Effector memory CD4-positive, alpha-beta T cell (primary cell): ENCODE measurements around the gene TEDC2.
"Not testable (repeated sequence)": the region's sequence is repeated elsewhere in the genome, so short reads cannot be mapped to it uniquely, and the experiment has no call there.

Experiments
- DNase-seq, 3 donors: peaks; one replicate each; pipeline ENCODE4 v3.0.0-alpha.2; 2020
- H3K27ac ChIP-seq: 2 replicates; pipeline ENCODE4 v1.7.0; 2013; ENCODE audit warnings: mild to moderate bottlenecking, low read length, moderate library complexity; ENCODE audit not compliant: insufficient read depth, poor library complexity, severe bottlenecking
- H3K27me3 ChIP-seq: replicated peaks from 2 replicates; pipeline ENCODE4 v1.7.0; 2013; ENCODE audit warnings: mild to moderate bottlenecking, low read length; ENCODE audit not compliant: insufficient read depth, control insufficient read depth, poor library complexity, severe bottlenecking
- H3K36me3 ChIP-seq: 2 replicates; pipeline ENCODE4 v1.7.0; 2013; ENCODE audit warnings: mild to moderate bottlenecking, low read length, moderate library complexity; ENCODE audit not compliant: control insufficient read depth, insufficient read depth
- H3K4me1 ChIP-seq: 2 replicates; pipeline ENCODE4 v1.7.0; 2013; ENCODE audit warnings: low read length, mild to moderate bottlenecking; ENCODE audit not compliant: control insufficient read depth, insufficient read depth, poor library complexity, severe bottlenecking
- H3K4me3 ChIP-seq: 2 replicates; pipeline ENCODE4 v1.7.0; 2013; ENCODE audit warnings: low read length, low read depth, mild to moderate bottlenecking; ENCODE audit not compliant: insufficient read depth, poor library complexity, severe bottlenecking
- H3K9me3 ChIP-seq: 2 replicates; pipeline ENCODE4 v1.7.0; 2013; ENCODE audit warnings: mild to moderate bottlenecking, low read length, moderate library complexity; ENCODE audit not compliant: control insufficient read depth

The TEDC2 gene

GRCh38 chr16:2428051-2428783 lies 31.7 kb upstream of the TEDC2 start:
- H3K4me3 ChIP-seq: peak overlapping the region; percentile 85
- no peaks in the 10 kb centered on the region for H3K9me3 ChIP-seq
- H3K27me3 ChIP-seq: no peaks in the 10 kb centered on the region
- DNase-seq: no peak
- no peaks in the 10 kb centered on the region for H3K36me3 ChIP-seq
- H3K4me1 ChIP-seq: peaks cover 9% of the 10 kb centered on the region
- peak overlapping the region; percentile 42 for H3K27ac ChIP-seq

GRCh38 chr16:2428784-2429033 lies 31.2 kb upstream of the TEDC2 start:
- Histone ChIP-seq H3K4me1 (peaks cover 9% of the 10 kb centered on the region), H3K27me3 (no peaks in the 10 kb centered on the region), H3K27ac (peak overlapping the region; percentile 42), H3K36me3 (no peaks in the 10 kb centered on the region), H3K4me3 (peak overlapping the region; percentile 85), H3K9me3 (no peaks in the 10 kb centered on the region)
- no peak for DNase-seq

- no peaks in the 10 kb centered on the region for H3K27me3 ChIP-seq
- peak within 1 kb of the TSS; percentile 89 for H3K4me3 ChIP-seq
- no peaks in the 10 kb centered on the region for H3K9me3 ChIP-seq
- H3K4me1 ChIP-seq: peaks cover 9% of the 10 kb centered on the region
- peak; percentile 95 to 96 (median 96) for DNase-seq
- peak within 1 kb of the TSS; percentile 53 for H3K27ac ChIP-seq
- H3K36me3 ChIP-seq: no peaks in the 10 kb centered on the region
Observed at GRCh38 chr16:2429034-2429770, 30.7 kb upstream of the TEDC2 start, which contains the start of gene CCNF. CCNF (plus strand) TSS chr16:2429447; CDS start chr16:2429482, 35 bp downstream.

- DNase-seq: no peak
- H3K36me3 ChIP-seq: no peaks in the 10 kb centered on the region
- H3K27me3 ChIP-seq: no peaks in the 10 kb centered on the region
- peak overlapping the region; percentile 53 for H3K27ac ChIP-seq
- no peaks in the 10 kb centered on the region for H3K9me3 ChIP-seq
- peaks cover 9% of the 10 kb centered on the region for H3K4me1 ChIP-seq
- H3K4me3 ChIP-seq: peak overlapping the region; percentile 89
Observed at GRCh38 chr16:2429771-2430663, 29.9 kb upstream of the TEDC2 start.

- H3K27me3 ChIP-seq: no peaks in the 10 kb centered on the region
- H3K9me3 ChIP-seq: no peaks in the 10 kb centered on the region
- peaks cover 4% of the 10 kb centered on the region for H3K36me3 ChIP-seq
- H3K27ac ChIP-seq: no peak overlapping the region
- DNase-seq: no peak
- no peak overlapping the region for H3K4me3 ChIP-seq
- peaks cover 9% of the 10 kb centered on the region for H3K4me1 ChIP-seq
Observed at GRCh38 chr16:2432286-2432685, 27.6 kb upstream of the TEDC2 start.

- Histone ChIP-seq H3K4me3 (no peak overlapping the region), H3K36me3 (peaks cover 4% of the 10 kb centered on the region)
- DNase-seq: no peak
Observed at GRCh38 chr16:2432801-2433505, 27.0 kb upstream of the TEDC2 start.

GRCh38 chr16:2435236-2435635 lies 24.7 kb upstream of the TEDC2 start:
- not testable (repeated sequence) for H3K36me3 ChIP-seq, DNase-seq, H3K9me3 ChIP-seq, H3K27me3 ChIP-seq, H3K4me3 ChIP-seq, H3K27ac ChIP-seq, H3K4me1 ChIP-seq

More at GRCh38 chr16:2432801-2433505, 27.0 kb upstream of the TEDC2 start:
- H3K4me1 ChIP-seq: peaks cover 9% of the 10 kb centered on the region
- no peak overlapping the region for H3K27ac ChIP-seq
- no peaks in the 10 kb centered on the region for H3K27me3 ChIP-seq
- H3K9me3 ChIP-seq: no peaks in the 10 kb centered on the region

GRCh38 chr16:2436110-2436509 lies 23.8 kb upstream of the TEDC2 start:
- Histone ChIP-seq H3K4me1 (no peaks in the 10 kb centered on the region), H3K27me3 (no peaks in the 10 kb centered on the region), H3K9me3 (no peaks in the 10 kb centered on the region), H3K36me3 (peaks cover 4% of the 10 kb centered on the region), H3K4me3 (no peak overlapping the region), H3K27ac (no peak overlapping the region)
- no peak for DNase-seq

- no peak overlapping the region for H3K27ac ChIP-seq
- H3K9me3 ChIP-seq: no peaks in the 10 kb centered on the region
- peaks cover 4% of the 10 kb centered on the region for H3K36me3 ChIP-seq
- H3K4me3 ChIP-seq: no peak overlapping the region
- no peaks in the 10 kb centered on the region for H3K4me1 ChIP-seq
- DNase-seq: no peak
- no peaks in the 10 kb centered on the region for H3K27me3 ChIP-seq
Observed at GRCh38 chr16:2437032-2437790, 22.7 kb upstream of the TEDC2 start.
